ENCODE results near the gene DNAJB14.

DNA sequence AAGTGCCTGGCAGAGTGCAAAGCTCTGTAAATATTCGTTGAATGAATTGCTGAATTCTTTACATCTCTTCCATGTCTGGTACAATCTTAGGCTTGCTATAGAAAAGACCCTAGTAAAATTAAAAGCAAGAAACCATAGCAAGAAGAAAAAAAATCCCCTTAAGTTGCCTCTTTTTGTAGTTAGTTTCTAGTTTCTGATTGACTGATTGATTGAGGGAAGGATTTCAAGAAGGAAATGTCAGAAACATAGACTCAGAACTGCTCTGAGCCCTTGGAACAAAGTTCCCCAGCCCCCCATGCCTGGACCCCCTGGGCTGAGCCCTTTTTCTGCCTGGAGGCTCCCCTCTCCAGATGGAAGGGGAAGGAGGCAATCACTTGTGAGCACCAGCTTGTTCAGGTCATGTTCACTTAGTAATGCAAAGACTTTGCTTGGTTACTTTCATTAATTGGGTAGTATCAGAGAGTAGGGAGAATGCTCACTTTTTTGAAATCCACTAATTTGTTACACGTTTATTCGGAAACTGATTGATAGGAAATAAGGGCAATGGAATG is 94.1 kb downstream of the DNAJB14 start:
- no peak for TF ChIP-seq EZH2 (IDR thresholded peaks at IDR 0.05; ENCODE audit: low read length, missing control alignments)
- TF ChIP-seq, protein P1, sequence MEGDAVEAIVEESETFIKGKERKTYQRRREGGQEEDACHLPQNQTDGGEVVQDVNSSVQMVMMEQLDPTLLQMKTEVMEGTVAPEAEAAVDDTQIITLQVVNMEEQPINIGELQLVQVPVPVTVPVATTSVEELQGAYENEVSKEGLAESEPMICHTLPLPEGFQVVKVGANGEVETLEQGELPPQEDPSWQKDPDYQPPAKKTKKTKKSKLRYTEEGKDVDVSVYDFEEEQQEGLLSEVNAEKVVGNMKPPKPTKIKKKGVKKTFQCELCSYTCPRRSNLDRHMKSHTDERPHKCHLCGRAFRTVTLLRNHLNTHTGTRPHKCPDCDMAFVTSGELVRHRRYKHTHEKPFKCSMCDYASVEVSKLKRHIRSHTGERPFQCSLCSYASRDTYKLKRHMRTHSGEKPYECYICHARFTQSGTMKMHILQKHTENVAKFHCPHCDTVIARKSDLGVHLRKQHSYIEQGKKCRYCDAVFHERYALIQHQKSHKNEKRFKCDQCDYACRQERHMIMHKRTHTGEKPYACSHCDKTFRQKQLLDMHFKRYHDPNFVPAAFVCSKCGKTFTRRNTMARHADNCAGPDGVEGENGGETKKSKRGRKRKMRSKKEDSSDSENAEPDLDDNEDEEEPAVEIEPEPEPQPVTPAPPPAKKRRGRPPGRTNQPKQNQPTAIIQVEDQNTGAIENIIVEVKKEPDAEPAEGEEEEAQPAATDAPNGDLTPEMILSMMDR (conservative IDR thresholded peaks at IDR 0.05 in 1 of 2, IDR thresholded peaks at IDR 0.05 in 1 of 2; ENCODE audit: low read depth in 1 of 2, low read length in 2 of 2), result no peak
